ENCODE data around the gene NSF.

The NSF gene

GRCh38 chr17:46795379-46795952 is 205.0 kb downstream of the NSF start (continued):
- TF ChIP-seq ZNF518A (tag by site-specific recombination; conservative IDR thresholded peaks at IDR 0.05; ENCODE audit: low read depth) (no peak), INSM2 (tag by site-specific recombination; IDR thresholded peaks at IDR 0.05) (no peak), ZNF248 (tag by site-specific recombination; IDR thresholded peaks at IDR 0.05) (no peak), SCRT2 (tag by site-specific recombination; IDR thresholded peaks at IDR 0.05) (peak; percentile 63), ZFP37 (tag by site-specific recombination; IDR thresholded peaks at IDR 0.05) (no peak), ZFP3 (tag by site-specific recombination; IDR thresholded peaks at IDR 0.05; ENCODE audit: low read depth) (no peak), ZNF513 (tag by site-specific recombination; IDR thresholded peaks at IDR 0.05) (no peak), ZNF514 (tag by site-specific recombination; IDR thresholded peaks at IDR 0.05) (no peak), SETDB1 (IDR thresholded peaks at IDR 0.05; ENCODE audit: insufficient read length, low read length) (no peak), ZNF423 (tag by site-specific recombination; IDR thresholded peaks at IDR 0.05) (0 out of 2 replicates have a peak, but pooled peaks have one; percentile 23), ZIC2 (tag by site-specific recombination; IDR thresholded peaks at IDR 0.05) (peak; percentile 82), ZNF223 (tag by site-specific recombination; IDR thresholded peaks at IDR 0.05) (no peak), ZNF561 (tag by site-specific recombination; IDR thresholded peaks at IDR 0.05; ENCODE audit: borderline replicate concordance) (no peak), ZNF433 (tag by site-specific recombination; IDR thresholded peaks at IDR 0.05; ENCODE audit: low read depth) (no peak), SP2 (tag by site-specific recombination; IDR thresholded peaks at IDR 0.05) (no peak), ZNF624 (tag by site-specific recombination; IDR thresholded peaks at IDR 0.05) (no peak), ZNF398 (tag by site-specific recombination; IDR thresholded peaks at IDR 0.05) (no peak), ZNF341 (tag by site-specific recombination; IDR thresholded peaks at IDR 0.05; ENCODE audit: low read depth) (0 out of 2 replicates have a peak, but pooled peaks have one; percentile 26), REST (tag by site-specific recombination; IDR thresholded peaks at IDR 0.05) (peak; percentile 30; the same call in 1 of the 2 replicates), ZNF677 (tag by site-specific recombination; IDR thresholded peaks at IDR 0.05) (no peak), ZNF2 (tag by site-specific recombination; IDR thresholded peaks at IDR 0.05) (no peak), OVOL3 (tag by site-specific recombination; IDR thresholded peaks at IDR 0.05) (no peak)
